ENCODE measurements around the gene ANO10. TPM values are rescaled to one million over a fixed set of nuclear protein-coding genes. Genes with fewer than 3 reads are reported as not detected.

The ANO10 gene
- total and polyA plus RNA-seq, 2 of the 8 experiments (the other 6 are each of a cell fraction or from before 2014, with no cell fraction given): 38.0 to 53.2 TPM

DNA sequence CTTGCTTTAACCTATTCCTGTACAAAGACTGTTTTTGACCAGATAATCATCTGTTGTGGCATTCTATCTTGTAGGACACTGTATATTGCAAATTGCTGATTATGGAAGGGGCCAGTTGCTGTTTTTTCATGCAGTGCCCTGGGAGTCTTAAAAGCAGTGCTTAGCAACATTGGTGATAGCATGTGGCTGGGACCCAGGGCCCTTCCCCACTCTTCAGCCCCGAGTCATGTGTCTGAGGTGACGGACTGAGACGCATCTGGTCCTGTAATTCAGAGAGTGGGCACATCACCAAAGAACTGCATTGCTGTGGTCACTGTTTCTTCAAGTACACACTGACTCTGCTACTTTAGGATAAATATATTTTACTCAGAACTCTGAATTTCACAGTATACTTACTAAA lies 272.1 kb downstream of the ANO10 start (continued):
- TF ChIP-seq, protein P1, sequence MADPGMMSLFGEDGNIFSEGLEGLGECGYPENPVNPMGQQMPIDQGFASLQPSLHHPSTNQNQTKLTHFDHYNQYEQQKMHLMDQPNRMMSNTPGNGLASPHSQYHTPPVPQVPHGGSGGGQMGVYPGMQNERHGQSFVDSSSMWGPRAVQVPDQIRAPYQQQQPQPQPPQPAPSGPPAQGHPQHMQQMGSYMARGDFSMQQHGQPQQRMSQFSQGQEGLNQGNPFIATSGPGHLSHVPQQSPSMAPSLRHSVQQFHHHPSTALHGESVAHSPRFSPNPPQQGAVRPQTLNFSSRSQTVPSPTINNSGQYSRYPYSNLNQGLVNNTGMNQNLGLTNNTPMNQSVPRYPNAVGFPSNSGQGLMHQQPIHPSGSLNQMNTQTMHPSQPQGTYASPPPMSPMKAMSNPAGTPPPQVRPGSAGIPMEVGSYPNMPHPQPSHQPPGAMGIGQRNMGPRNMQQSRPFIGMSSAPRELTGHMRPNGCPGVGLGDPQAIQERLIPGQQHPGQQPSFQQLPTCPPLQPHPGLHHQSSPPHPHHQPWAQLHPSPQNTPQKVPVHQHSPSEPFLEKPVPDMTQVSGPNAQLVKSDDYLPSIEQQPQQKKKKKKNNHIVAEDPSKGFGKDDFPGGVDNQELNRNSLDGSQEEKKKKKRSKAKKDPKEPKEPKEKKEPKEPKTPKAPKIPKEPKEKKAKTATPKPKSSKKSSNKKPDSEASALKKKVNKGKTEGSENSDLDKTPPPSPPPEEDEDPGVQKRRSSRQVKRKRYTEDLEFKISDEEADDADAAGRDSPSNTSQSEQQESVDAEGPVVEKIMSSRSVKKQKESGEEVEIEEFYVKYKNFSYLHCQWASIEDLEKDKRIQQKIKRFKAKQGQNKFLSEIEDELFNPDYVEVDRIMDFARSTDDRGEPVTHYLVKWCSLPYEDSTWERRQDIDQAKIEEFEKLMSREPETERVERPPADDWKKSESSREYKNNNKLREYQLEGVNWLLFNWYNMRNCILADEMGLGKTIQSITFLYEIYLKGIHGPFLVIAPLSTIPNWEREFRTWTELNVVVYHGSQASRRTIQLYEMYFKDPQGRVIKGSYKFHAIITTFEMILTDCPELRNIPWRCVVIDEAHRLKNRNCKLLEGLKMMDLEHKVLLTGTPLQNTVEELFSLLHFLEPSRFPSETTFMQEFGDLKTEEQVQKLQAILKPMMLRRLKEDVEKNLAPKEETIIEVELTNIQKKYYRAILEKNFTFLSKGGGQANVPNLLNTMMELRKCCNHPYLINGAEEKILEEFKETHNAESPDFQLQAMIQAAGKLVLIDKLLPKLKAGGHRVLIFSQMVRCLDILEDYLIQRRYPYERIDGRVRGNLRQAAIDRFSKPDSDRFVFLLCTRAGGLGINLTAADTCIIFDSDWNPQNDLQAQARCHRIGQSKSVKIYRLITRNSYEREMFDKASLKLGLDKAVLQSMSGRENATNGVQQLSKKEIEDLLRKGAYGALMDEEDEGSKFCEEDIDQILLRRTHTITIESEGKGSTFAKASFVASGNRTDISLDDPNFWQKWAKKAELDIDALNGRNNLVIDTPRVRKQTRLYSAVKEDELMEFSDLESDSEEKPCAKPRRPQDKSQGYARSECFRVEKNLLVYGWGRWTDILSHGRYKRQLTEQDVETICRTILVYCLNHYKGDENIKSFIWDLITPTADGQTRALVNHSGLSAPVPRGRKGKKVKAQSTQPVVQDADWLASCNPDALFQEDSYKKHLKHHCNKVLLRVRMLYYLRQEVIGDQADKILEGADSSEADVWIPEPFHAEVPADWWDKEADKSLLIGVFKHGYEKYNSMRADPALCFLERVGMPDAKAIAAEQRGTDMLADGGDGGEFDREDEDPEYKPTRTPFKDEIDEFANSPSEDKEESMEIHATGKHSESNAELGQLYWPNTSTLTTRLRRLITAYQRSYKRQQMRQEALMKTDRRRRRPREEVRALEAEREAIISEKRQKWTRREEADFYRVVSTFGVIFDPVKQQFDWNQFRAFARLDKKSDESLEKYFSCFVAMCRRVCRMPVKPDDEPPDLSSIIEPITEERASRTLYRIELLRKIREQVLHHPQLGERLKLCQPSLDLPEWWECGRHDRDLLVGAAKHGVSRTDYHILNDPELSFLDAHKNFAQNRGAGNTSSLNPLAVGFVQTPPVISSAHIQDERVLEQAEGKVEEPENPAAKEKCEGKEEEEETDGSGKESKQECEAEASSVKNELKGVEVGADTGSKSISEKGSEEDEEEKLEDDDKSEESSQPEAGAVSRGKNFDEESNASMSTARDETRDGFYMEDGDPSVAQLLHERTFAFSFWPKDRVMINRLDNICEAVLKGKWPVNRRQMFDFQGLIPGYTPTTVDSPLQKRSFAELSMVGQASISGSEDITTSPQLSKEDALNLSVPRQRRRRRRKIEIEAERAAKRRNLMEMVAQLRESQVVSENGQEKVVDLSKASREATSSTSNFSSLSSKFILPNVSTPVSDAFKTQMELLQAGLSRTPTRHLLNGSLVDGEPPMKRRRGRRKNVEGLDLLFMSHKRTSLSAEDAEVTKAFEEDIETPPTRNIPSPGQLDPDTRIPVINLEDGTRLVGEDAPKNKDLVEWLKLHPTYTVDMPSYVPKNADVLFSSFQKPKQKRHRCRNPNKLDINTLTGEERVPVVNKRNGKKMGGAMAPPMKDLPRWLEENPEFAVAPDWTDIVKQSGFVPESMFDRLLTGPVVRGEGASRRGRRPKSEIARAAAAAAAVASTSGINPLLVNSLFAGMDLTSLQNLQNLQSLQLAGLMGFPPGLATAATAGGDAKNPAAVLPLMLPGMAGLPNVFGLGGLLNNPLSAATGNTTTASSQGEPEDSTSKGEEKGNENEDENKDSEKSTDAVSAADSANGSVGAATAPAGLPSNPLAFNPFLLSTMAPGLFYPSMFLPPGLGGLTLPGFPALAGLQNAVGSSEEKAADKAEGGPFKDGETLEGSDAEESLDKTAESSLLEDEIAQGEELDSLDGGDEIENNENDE (IDR thresholded peaks at IDR 0.05; ENCODE audit: insufficient replicate concordance, low read length): no peak
- no peak for TF ChIP-seq CREB1 (IDR thresholded peaks at IDR 0.05)
- TF ChIP-seq CHD2 (IDR thresholded peaks at IDR 0.05; ENCODE audit: low read length): no peak
- TF ChIP-seq SP1 (IDR thresholded peaks at IDR 0.05; ENCODE audit: low read depth, low read length): no peak

Measured in H1 (cell line).